ENCODE measurements around the gene ZBED5. TPM values are rescaled to one million over a fixed set of nuclear protein-coding genes. Genes with fewer than 3 reads are reported as not detected.

ZBED5 gene
- total RNA-seq, 1 donor from 2014 or later: 95.0 TPM

- Mint-ChIP-seq H3K4me1 (ENCODE audit: low read depth) (peaks cover 22% of the 10 kb centered on the region), H3K9me3 (ENCODE audit: low read depth) (no peaks in the 10 kb centered on the region), H3K36me3 (ENCODE audit: insufficient read depth) (no peaks in the 10 kb centered on the region), H3K27me3 (no peaks in the 10 kb centered on the region), H3K27ac (no peak overlapping the region), H3K4me3 (ENCODE audit: low read depth) (no peak overlapping the region)
- no peak for TF ChIP-seq CTCF (IDR thresholded peaks at IDR 0.05; ENCODE audit: unreplicated experiment)
- DNase-seq (ENCODE audit: low spot score, unreplicated experiment): no peak
Measured at GRCh38 chr11:10861047-10861446, 3.2 kb upstream of the ZBED5 start.

- no peaks in the 10 kb centered on the region for H3K9me3 Mint-ChIP-seq (ENCODE audit: low read depth)
- H3K27me3 Mint-ChIP-seq: no peaks in the 10 kb centered on the region
Measured at GRCh38 chr11:10858439-10859325, 829 bp upstream of the ZBED5 start.

GRCh38 chr11:10857459-10857708 is 469 bp downstream of the ZBED5 start:
- Mint-ChIP-seq H3K36me3 (ENCODE audit: insufficient read depth) (peaks cover 14% of the 10 kb centered on the region), H3K9me3 (ENCODE audit: low read depth) (no peaks in the 10 kb centered on the region)
- DNase-seq (ENCODE audit: low spot score, unreplicated experiment): no peak

More at GRCh38 chr11:10858439-10859325, 829 bp upstream of the ZBED5 start:
- TF ChIP-seq CTCF (IDR thresholded peaks at IDR 0.05; ENCODE audit: unreplicated experiment): no peak
- peak; percentile 52 for DNase-seq (ENCODE audit: low spot score, unreplicated experiment)
- Mint-ChIP-seq H3K4me1 (ENCODE audit: low read depth) (peaks cover 21% of the 10 kb centered on the region), H3K36me3 (ENCODE audit: insufficient read depth) (peaks cover 9% of the 10 kb centered on the region), H3K4me3 (ENCODE audit: low read depth) (peak overlapping the region; percentile 100), H3K27ac (peak overlapping the region; percentile 99)

GRCh38 chr11:10856689-10857458 is 979 bp downstream of the ZBED5 start:
- no peaks in the 10 kb centered on the region for H3K9me3 Mint-ChIP-seq (ENCODE audit: low read depth)
- H3K27ac Mint-ChIP-seq: peak overlapping the region; percentile 99
- H3K4me1 Mint-ChIP-seq (ENCODE audit: low read depth): peaks cover 19% of the 10 kb centered on the region
- no peak for TF ChIP-seq CTCF (IDR thresholded peaks at IDR 0.05; ENCODE audit: unreplicated experiment)
- peaks cover 19% of the 10 kb centered on the region for H3K36me3 Mint-ChIP-seq (ENCODE audit: insufficient read depth)
- no peaks in the 10 kb centered on the region for H3K27me3 Mint-ChIP-seq
- no peak for DNase-seq (ENCODE audit: low spot score, unreplicated experiment)
- H3K4me3 Mint-ChIP-seq (ENCODE audit: low read depth): peak overlapping the region; percentile 100

More at GRCh38 chr11:10857459-10857708, 469 bp downstream of the ZBED5 start:
- Mint-ChIP-seq H3K4me3 (ENCODE audit: low read depth) (peak overlapping the region; percentile 100), H3K4me1 (ENCODE audit: low read depth) (peaks cover 21% of the 10 kb centered on the region), H3K27me3 (no peaks in the 10 kb centered on the region), H3K27ac (peak overlapping the region; percentile 99)
- no peak for TF ChIP-seq CTCF (IDR thresholded peaks at IDR 0.05; ENCODE audit: unreplicated experiment)

GRCh38 chr11:10855295-10855694 is 2.6 kb downstream of the ZBED5 start:
- Mint-ChIP-seq H3K9me3 (ENCODE audit: low read depth) (no peaks in the 10 kb centered on the region), H3K4me1 (ENCODE audit: low read depth) (peaks cover 19% of the 10 kb centered on the region), H3K27me3 (no peaks in the 10 kb centered on the region), H3K36me3 (ENCODE audit: insufficient read depth) (peaks cover 21% of the 10 kb centered on the region), H3K4me3 (ENCODE audit: low read depth) (no peak overlapping the region), H3K27ac (no peak overlapping the region)
- DNase-seq (ENCODE audit: low spot score, unreplicated experiment): no peak
- TF ChIP-seq CTCF (IDR thresholded peaks at IDR 0.05; ENCODE audit: unreplicated experiment): no peak

All from progenitor cell of endocrine pancreas (in vitro differentiated cells).